Skeletal muscle tissue (tissue), 4 donors: ENCODE data around the gene NPAS2. TPM values are rescaled to one million over a fixed set of nuclear protein-coding genes. Genes with fewer than 3 reads are reported as not detected.

Experiments
- H3K27ac ChIP-seq: one replicate; pipeline ENCODE4 v1.7.0; 2013; ENCODE audit warnings: mild to moderate bottlenecking, low read depth, low read length, inconsistent platforms
- H3K27me3 ChIP-seq, 3 donors: one replicate each; pipeline ENCODE4 v1.7.0; 2013; ENCODE audit warnings: low read length in 3 of 3; ENCODE audit not compliant: control insufficient read depth in 3 of 3, insufficient read depth in 3 of 3
- H3K36me3 ChIP-seq, 3 donors: one replicate each; pipeline ENCODE4 v1.7.0; 2013; ENCODE audit warnings: low read length in 3 of 3; ENCODE audit not compliant: control insufficient read depth in 3 of 3, insufficient read depth in 3 of 3
- H3K4me1 ChIP-seq, 3 donors: one replicate each; pipeline ENCODE4 v1.7.0; 2013; ENCODE audit warnings: low read length in 3 of 3, mild to moderate bottlenecking in 3 of 3; ENCODE audit not compliant: control insufficient read depth in 3 of 3, insufficient read depth in 3 of 3
- H3K4me3 ChIP-seq, 3 donors: one replicate each; pipeline ENCODE4 v1.7.0; 2013; ENCODE audit warnings: low read length in 3 of 3
- H3K9ac ChIP-seq, 3 donors: one replicate each; pipeline ENCODE4 v1.7.0; 2013; ENCODE audit warnings: low read length in 3 of 3, mild to moderate bottlenecking in 3 of 3, moderate library complexity in 2 of 3, low read depth in 1 of 3
- H3K9me3 ChIP-seq, 3 donors: one replicate each; pipeline ENCODE4 v1.7.0; 2013; ENCODE audit warnings: low read length in 3 of 3; ENCODE audit not compliant: control insufficient read depth in 3 of 3
- total RNA-seq: library from RNA; depleted of rRNA; stranded (reverse); fragments of >200 nt; gene quantifications from one replicate; pipeline ENCODE4 v1.2.3, GENCODE V29; 2014
- donor health status: Osteomylitis.

Gene NPAS2
- total RNA-seq, 1 donor from 2014 or later: 7.8 TPM

DNA sequence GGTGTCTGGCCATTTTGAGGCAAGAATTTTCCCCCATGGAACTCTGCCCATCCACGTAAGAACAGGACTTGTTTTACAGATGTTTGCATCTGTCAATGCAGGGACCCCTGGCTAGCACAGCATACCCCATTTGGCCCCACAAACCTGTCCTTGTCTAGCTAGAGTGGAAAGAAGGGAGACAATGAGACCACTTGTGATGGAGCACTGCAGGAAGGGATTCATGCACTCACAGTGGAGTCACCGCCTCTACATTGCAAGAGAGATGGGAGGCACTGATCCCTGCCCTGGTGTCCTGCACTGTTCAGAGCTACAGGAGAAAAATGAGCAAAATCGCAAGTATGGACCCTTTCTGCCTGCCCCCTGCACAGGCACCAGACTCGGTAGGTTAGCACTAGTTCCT is 32.5 kb downstream of the NPAS2 start:
- Histone ChIP-seq H3K9me3 (no peaks in the 10 kb centered on the region), H3K27ac (no peak overlapping the region), H3K27me3 (no peaks in the 10 kb centered on the region), H3K4me3 (no peak overlapping the region), H3K9ac (no peak overlapping the region), H3K4me1 (peaks cover 0 to 2% (median 0%) of the 10 kb centered on the region in 3 donors), H3K36me3 (no peaks in the 10 kb centered on the region)

DNA sequence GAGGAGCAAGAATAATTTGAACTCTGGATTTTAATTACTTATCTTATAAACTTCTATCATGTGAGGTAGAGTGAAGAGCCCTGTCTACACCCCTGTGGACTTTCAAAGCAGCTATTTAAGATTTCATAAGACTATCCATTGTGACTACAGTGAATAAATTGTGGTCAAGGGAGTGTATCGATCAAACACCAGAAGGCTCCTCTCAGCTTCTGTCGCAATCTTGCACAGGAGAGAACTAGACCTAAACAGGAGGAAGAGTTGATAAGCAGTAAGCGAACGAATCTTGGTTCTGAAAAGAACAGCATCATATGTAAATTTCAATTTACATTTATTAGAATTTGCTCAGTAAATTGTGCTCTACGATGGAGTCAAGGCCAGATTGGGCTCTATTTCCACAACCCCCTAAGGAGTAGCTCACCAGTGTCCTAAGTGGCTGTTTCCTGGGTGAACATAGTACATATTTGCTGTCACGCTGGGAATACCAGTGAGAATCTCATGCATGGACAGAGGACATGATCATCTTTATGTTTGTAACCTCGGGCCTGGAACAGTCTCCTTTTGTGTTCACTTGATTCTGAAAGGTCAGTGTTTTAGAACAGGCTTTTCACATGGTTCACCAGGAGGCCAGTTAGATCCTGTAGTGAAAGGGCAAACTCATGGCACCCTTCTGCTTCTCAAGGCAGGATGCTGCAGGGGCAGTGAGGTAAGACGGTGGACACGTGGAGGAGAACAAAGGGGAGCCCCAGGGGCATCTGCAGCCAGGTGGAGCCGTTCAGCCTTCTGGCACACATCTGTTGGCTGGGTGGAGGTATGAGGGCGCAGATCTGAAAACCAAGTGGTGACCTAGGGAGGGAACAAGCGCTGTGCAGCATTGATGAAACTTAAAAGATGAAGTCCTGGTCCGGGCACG is 33.3 kb downstream of the NPAS2 start:
- peaks cover 0 to 2% (median 0%) of the 10 kb centered on the region in 3 donors for H3K4me1 ChIP-seq
- no peaks in the 10 kb centered on the region for H3K36me3 ChIP-seq
- H3K27ac ChIP-seq: no peak overlapping the region
- no peaks in the 10 kb centered on the region for H3K27me3 ChIP-seq
- H3K4me3 ChIP-seq: no peak overlapping the region
- H3K9ac ChIP-seq: no peak overlapping the region
- H3K9me3 ChIP-seq: no peaks in the 10 kb centered on the region

DNA sequence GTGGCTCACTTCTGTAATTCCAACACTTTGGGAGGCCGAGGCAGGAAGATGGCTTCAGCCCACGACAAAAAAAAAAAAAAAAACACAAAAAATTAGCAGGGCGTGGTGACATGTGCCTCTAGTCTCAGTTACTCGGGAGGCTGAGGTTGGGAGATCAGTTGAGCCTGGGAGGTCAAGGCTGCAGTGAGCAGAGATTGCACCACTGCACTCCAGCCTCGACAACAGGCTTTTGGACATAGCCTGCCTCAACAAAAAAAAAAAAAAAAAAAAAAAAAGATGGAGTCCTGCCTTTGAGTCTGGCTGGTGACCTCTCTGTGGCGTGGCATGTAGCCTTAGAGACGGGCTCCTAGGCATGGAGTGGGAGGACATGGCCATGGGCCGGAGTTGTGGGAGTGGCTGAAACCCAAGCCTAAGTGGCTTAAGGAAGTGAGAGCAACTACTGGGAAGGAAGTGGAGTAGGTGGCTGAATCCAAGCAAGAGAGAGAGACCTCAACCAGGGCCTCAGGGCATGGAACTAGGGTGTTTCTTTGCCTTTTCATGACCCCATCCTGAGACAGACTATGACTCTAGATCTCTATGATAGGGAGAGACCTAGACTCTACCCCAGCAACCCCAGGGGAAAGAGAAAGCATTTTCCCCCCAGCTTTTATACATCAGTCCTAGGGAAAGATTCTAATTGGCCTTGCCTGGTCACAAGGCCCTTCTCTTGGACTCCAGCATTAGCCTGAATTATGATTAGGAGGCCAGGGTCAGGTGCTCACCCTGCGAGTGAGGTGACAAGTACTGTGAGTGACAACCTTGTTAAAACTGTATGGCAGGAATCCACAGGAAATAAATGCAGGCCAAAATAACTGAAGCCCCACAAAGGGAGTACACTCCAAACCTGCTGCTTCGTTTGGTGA is 34.2 kb downstream of the NPAS2 start:
- Histone ChIP-seq H3K27ac (no peak overlapping the region), H3K9ac (no peak overlapping the region), H3K36me3 (no peaks in the 10 kb centered on the region), H3K9me3 (no peaks in the 10 kb centered on the region), H3K4me1 (peaks cover 0 to 2% (median 0%) of the 10 kb centered on the region in 3 donors), H3K27me3 (no peaks in the 10 kb centered on the region), H3K4me3 (no peak overlapping the region)

DNA sequence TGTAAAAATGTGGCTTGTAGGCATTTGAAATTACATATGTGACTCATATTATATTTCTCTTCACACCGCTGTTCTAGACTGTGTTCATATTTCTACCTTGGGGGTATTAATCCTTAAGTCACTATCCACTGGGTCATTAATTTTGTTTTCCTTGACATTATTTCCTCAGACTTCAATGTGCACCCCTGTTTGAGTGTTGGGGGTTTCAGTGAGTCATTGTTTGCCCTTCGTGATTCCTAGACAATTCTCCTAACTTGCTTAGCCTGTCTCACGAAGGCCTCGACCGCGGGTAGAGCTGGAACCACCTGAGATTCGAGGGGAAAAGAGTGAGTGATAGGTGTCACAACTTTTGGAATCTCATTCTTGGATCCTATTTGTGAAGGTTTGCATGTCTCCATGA is 35.1 kb downstream of the NPAS2 start:
- Histone ChIP-seq H3K9ac (no peak overlapping the region), H3K36me3 (no peaks in the 10 kb centered on the region), H3K27me3 (no peaks in the 10 kb centered on the region), H3K4me3 (no peak overlapping the region), H3K27ac (no peak overlapping the region), H3K9me3 (no peaks in the 10 kb centered on the region), H3K4me1 (peaks cover 0 to 2% (median 0%) of the 10 kb centered on the region in 3 donors)

DNA sequence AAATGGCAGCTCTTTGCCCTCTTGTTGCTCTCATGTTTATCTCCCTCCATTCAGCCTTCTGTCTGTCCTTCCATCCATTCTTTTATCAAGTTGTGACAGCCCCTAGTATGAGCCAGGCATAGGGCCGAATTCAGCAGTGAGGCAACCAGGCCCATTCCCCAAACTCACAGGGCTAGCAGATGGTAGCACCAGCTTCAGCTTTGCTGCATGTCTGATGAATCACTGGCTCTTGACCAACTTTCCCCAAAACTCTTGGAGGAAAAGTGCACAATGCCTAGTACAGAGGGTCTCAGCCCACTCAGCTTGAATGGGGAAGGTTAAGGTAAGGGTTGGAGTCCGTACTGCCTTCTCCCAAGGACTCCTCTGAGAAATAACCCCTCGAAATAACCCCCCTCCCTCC is 35.7 kb downstream of the NPAS2 start:
- Histone ChIP-seq H3K36me3 (no peaks in the 10 kb centered on the region), H3K4me1 (peaks cover 0 to 2% (median 0%) of the 10 kb centered on the region in 3 donors), H3K27ac (no peak overlapping the region), H3K9ac (no peak overlapping the region), H3K9me3 (no peaks in the 10 kb centered on the region), H3K4me3 (no peak overlapping the region), H3K27me3 (no peaks in the 10 kb centered on the region)

DNA sequence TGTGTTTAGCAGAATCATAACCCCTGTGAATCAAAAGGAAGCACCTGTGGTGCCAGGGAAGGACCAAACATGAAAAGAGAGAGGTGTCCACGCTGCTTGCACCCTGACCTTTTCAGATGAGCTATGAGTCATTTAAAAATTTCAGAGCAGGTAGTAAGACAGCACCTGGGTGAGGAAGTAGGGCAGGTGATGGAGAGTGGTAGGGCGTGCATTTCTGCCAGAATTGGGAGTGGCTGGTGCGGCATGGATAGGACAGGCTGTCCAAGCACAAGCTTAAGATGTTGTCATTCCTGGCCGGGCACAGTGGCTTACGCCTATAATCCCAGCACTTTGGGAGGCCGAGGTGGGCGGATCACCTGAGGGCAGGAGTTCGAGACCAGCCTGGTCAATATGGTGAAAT is 36.8 kb downstream of the NPAS2 start:
- Histone ChIP-seq H3K9ac (no peak overlapping the region), H3K27me3 (no peaks in the 10 kb centered on the region), H3K36me3 (no peaks in the 10 kb centered on the region), H3K4me3 (no peak overlapping the region), H3K4me1 (peaks cover 0 to 2% (median 0%) of the 10 kb centered on the region in 3 donors), H3K27ac (no peak overlapping the region), H3K9me3 (no peaks in the 10 kb centered on the region)

DNA sequence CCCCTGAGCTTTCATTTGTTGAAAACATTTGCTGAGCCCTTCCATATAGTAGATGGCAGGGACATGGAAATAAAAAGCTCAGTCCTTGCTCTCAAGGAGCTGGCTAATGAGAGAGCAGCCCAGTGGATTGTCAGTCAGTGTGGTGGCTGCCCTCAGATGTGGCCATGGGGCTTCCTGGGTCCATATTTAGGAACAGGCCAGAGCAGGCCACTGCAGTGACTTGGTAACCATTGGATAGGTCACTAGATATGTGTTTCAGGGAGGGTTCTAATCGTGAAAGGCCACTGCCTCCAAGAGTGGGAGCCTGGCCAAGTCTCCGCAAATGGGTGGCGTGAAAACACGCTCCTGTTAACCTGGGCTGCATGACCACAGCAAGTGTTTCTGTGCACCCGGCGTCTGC is 37.4 kb downstream of the NPAS2 start:
- Histone ChIP-seq H3K36me3 (no peaks in the 10 kb centered on the region), H3K27ac (no peak overlapping the region), H3K9ac (no peak overlapping the region), H3K4me3 (no peak overlapping the region), H3K9me3 (no peaks in the 10 kb centered on the region), H3K4me1 (peaks cover 0 to 2% (median 0%) of the 10 kb centered on the region in 3 donors), H3K27me3 (no peaks in the 10 kb centered on the region)

DNA sequence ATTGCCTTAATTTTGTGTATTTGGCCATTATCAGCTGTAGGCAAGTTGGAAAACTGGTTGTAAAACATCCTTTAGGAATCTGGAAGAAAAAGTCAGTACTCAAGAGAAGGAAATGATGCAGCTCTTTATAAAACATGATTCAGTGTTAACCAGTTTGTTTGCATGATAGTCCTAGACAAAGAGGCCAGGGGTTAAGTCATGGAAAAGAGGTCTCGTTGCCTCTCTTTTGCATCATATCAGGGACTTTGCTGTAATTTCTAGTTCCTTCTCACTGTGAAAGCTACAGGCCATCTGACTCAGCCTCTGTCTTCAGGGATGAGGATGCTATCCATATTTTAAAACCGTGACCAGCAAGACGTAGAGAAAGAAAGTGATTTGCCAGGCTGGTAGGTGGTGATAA is 38.0 kb downstream of the NPAS2 start:
- H3K9me3 ChIP-seq: no peaks in the 10 kb centered on the region
- H3K27me3 ChIP-seq: no peaks in the 10 kb centered on the region
- no peak overlapping the region for H3K9ac ChIP-seq
- peaks cover 0 to 2% (median 0%) of the 10 kb centered on the region in 3 donors for H3K4me1 ChIP-seq
- no peak overlapping the region for H3K4me3 ChIP-seq
- no peak overlapping the region for H3K27ac ChIP-seq
- no peaks in the 10 kb centered on the region for H3K36me3 ChIP-seq

DNA sequence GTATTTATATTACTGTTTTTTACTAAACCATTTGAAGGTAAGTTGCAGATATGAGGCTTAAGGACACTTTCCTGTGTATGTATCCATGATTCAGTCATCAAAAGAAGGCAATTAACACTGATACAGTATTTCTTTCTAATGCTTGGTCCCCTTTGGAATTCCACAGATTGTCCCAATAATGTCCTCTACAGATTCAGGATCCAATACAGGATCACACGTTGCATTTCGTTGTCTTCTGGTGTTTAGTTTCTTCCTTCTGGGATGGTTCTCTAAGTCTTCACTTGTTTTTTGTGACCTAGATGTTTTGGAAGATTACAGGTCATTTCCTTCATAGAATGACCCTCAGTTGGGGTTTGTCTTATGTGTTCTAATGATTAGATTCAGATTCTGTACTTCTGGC is 40.0 kb downstream of the NPAS2 start:
- no peaks in the 10 kb centered on the region for H3K4me1 ChIP-seq
- no peaks in the 10 kb centered on the region for H3K27me3 ChIP-seq
- no peak overlapping the region for H3K4me3 ChIP-seq
- H3K27ac ChIP-seq: no peak overlapping the region
- H3K9ac ChIP-seq: no peak overlapping the region
- H3K36me3 ChIP-seq: no peaks in the 10 kb centered on the region
- no peaks in the 10 kb centered on the region for H3K9me3 ChIP-seq

DNA sequence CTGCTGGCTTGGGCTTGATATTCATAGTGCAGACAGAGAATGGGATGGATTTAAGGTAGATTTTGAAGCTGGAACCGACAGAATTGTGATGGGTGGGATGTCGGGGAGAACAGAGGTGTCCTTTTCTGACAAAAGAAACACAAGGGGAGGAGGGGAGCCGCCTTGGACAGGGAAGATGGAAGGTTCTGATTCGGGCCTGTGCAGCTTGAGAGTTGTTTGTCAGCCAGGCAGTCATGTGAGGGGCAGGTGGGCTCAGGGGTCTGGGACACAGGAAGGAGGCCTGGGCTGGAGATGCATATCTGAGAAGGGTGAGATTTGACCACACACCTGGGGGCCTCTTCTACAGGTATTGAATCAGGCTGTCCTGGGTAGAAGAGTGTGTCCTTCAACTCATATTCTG is 41.4 kb downstream of the NPAS2 start:
- Histone ChIP-seq H3K9ac (no peak overlapping the region), H3K27ac (no peak overlapping the region), H3K4me1 (no peaks in the 10 kb centered on the region), H3K4me3 (no peak overlapping the region), H3K9me3 (no peaks in the 10 kb centered on the region), H3K27me3 (no peaks in the 10 kb centered on the region), H3K36me3 (no peaks in the 10 kb centered on the region)
